Nephron (organoid): ENCODE data around the gene SETD4.

Experiments
- H3K27ac Mint-ChIP-seq, 3 experiments: 2 replicates each; pipeline ENCODE4 v1.8.0; 2020; ENCODE audit warnings: mixed read lengths in 3 of 3, mild to moderate bottlenecking in 2 of 3, moderate library complexity in 1 of 3
- H3K27me3 Mint-ChIP-seq: 2 replicates; pipeline ENCODE4 v1.8.0; 2021; ENCODE audit warnings: low read depth, mild to moderate bottlenecking, moderate library complexity, mixed read lengths
- H3K36me3 Mint-ChIP-seq: 2 replicates; pipeline ENCODE4 v1.8.0; 2020; ENCODE audit warnings: low read depth, mixed read lengths
- H3K4me1 Mint-ChIP-seq: 2 replicates; pipeline ENCODE4 v1.8.0; 2020; ENCODE audit warnings: mixed read lengths
- H3K4me3 Mint-ChIP-seq, 3 experiments: 2 replicates each; pipeline ENCODE4 v1.8.0; 2020; ENCODE audit warnings: mild to moderate bottlenecking in 3 of 3, mixed read lengths in 3 of 3, moderate library complexity in 2 of 3
- H3K9me3 Mint-ChIP-seq: 2 replicates; pipeline ENCODE4 v1.8.0; 2020; ENCODE audit warnings: mixed read lengths
- TF ChIP-seq, protein P1 (sequence below), 3 experiments: fragments of 200-600 bp; sonication (generic); IDR thresholded peaks; one replicate each; pipeline ENCODE4 v1.5.0; 2021; ENCODE audit warnings: antibody characterized with exemption in 3 of 3; ENCODE audit not compliant: unreplicated experiment in 3 of 3

Gene SETD4

DNA sequence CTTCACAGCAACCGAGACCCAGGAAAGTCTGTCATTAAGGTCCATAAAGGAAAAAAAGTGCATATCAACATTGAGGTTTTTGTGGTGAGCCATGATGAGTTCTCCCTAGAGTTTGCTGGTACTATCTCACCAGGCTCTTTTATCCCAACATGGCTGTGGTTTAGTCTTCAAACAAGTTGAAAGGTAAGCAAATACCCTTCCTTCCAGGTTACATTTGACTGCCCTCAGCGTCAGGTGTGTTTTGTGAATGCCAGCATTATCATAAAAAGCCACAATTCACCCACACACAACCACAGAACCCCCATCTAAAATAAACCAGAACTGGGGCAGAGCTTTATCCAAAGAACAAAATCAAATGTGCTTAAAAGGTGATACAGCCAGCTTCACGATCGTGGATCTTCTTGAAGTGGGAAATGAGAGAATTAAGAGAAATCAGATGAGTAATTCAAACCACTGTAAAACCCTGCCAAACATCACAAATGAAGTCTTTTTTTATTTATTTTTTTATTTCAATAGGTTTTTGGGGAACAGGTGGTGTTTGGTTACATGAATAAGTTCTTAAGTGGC lies 64.7 kb downstream of the SETD4 start:
- TF ChIP-seq, protein P1, sequence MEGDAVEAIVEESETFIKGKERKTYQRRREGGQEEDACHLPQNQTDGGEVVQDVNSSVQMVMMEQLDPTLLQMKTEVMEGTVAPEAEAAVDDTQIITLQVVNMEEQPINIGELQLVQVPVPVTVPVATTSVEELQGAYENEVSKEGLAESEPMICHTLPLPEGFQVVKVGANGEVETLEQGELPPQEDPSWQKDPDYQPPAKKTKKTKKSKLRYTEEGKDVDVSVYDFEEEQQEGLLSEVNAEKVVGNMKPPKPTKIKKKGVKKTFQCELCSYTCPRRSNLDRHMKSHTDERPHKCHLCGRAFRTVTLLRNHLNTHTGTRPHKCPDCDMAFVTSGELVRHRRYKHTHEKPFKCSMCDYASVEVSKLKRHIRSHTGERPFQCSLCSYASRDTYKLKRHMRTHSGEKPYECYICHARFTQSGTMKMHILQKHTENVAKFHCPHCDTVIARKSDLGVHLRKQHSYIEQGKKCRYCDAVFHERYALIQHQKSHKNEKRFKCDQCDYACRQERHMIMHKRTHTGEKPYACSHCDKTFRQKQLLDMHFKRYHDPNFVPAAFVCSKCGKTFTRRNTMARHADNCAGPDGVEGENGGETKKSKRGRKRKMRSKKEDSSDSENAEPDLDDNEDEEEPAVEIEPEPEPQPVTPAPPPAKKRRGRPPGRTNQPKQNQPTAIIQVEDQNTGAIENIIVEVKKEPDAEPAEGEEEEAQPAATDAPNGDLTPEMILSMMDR (IDR thresholded peaks at IDR 0.05; ENCODE audit: unreplicated experiment in 3 of 3) = no peak
- Mint-ChIP-seq H3K9me3 (peaks cover 2% of the 10 kb centered on the region), H3K27me3 (peaks cover 20% of the 10 kb centered on the region), H3K4me3 (no peak overlapping the region), H3K4me1 (peaks cover 5% of the 10 kb centered on the region), H3K36me3 (no peaks in the 10 kb centered on the region), H3K27ac (no peak overlapping the region)

DNA sequence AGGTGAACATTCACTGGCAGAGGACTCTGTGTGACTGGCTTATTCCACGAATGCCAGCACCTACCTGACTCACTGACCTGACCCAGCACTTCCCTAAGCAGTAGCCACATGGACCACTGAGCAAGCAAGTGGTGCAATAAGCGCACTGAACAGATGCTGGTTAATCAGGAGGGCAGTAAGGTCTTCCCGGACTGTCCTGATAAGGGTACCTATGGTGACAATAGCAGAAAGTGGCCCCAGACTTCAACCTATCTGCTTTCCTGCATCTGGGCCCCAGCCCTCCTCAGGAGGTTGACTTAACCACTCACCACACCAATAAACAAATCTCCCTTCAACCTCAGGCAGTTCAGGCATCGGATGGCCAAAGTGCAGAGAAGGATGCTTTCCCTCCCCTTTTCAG lies 65.7 kb downstream of the SETD4 start:
- no peak overlapping the region for H3K27ac Mint-ChIP-seq
- H3K27me3 Mint-ChIP-seq = peaks cover 27% of the 10 kb centered on the region
- H3K4me1 Mint-ChIP-seq = peaks cover 2% of the 10 kb centered on the region
- TF ChIP-seq, protein P1 (IDR thresholded peaks at IDR 0.05; ENCODE audit: unreplicated experiment in 3 of 3) = no peak
- peaks cover 2% of the 10 kb centered on the region for H3K9me3 Mint-ChIP-seq
- no peak overlapping the region for H3K4me3 Mint-ChIP-seq
- H3K36me3 Mint-ChIP-seq = no peaks in the 10 kb centered on the region

DNA sequence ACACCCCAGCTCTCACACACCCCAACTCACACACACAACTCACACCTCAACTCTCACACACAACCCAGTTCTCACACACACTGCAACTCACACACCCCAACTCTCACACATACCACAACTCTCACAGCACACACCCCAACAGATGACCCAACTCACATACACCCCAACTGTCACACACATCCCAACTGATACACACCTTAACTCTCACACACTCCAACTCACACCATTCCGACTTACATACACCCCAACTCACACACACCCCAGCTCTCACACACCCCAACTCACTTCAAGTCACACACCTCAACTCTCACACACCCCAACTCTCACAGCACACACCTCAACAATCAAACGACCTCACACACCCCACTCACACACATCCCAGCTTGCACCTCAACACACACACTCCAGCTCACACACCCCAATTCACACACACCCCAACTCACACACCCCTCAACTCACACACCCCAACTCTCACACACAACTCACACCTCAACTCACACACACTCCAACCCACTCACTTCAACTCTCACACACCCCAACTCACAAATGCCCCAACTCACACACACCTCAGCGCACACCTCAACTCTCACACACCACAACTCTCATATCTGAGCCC lies 66.3 kb downstream of the SETD4 start:
- no peak overlapping the region for H3K27ac Mint-ChIP-seq
- H3K36me3 Mint-ChIP-seq = no peaks in the 10 kb centered on the region
- H3K27me3 Mint-ChIP-seq = peaks cover 24% of the 10 kb centered on the region
- H3K4me3 Mint-ChIP-seq = no peak overlapping the region
- peaks cover 2% of the 10 kb centered on the region for H3K9me3 Mint-ChIP-seq
- TF ChIP-seq, protein P1 (IDR thresholded peaks at IDR 0.05; ENCODE audit: unreplicated experiment in 3 of 3) = no peak
- H3K4me1 Mint-ChIP-seq = peaks cover 1% of the 10 kb centered on the region

DNA sequence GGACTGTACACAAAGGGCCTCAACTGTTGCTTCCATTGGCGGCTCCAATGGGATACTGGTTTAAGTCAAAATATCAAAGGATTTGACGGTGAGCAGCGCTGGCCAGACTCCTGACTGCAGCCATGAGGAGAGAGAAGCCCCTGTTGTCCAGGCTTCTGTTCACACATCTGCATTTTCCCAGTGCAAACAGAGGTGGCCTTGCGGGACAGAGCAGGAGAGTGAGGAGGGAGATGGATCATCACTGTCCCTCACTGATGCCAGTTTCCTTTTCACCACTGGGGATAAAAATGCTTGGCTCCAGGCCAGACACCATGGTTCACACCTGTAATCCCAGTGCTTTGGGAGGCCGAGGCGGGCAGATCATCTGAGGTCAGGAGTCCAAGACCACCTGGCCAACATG lies 69.2 kb downstream of the SETD4 start:
- TF ChIP-seq, protein P1 (IDR thresholded peaks at IDR 0.05; ENCODE audit: unreplicated experiment in 3 of 3) = no peak

DNA sequence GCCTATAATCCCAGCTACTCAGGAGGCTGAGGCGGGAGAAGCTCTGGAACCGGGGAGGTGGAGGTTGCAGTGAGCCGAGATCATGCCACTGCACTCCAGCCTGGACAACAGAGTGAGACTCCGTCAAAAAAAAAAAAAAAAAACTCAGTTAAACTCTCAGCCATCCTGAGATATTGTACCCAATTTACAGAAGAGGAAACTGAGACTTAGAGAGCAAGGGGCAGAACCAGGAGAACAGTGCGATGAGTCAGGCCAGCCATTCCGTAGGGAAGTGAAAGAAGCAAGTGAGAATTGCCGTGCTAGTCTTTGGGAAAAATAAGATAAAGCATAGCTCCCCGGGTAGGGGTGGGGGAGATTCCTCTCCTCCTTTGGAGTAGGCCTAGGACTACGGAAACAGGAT lies 69.7 kb downstream of the SETD4 start:
- TF ChIP-seq, protein P1 (IDR thresholded peaks at IDR 0.05; ENCODE audit: unreplicated experiment in 3 of 3) = no peak
- Mint-ChIP-seq H3K27me3 (peaks cover 12% of the 10 kb centered on the region), H3K36me3 (no peaks in the 10 kb centered on the region), H3K9me3 (peaks cover 2% of the 10 kb centered on the region), H3K4me3 (no peak overlapping the region), H3K4me1 (peaks cover 5% of the 10 kb centered on the region), H3K27ac (no peak overlapping the region)

More for the DNA sequence above, 69.2 kb downstream of the SETD4 start:
- H3K9me3 Mint-ChIP-seq = peaks cover 2% of the 10 kb centered on the region
- no peaks in the 10 kb centered on the region for H3K36me3 Mint-ChIP-seq
- H3K4me1 Mint-ChIP-seq = peaks cover 5% of the 10 kb centered on the region
- no peak overlapping the region for H3K4me3 Mint-ChIP-seq
- peaks cover 12% of the 10 kb centered on the region for H3K27me3 Mint-ChIP-seq
- no peak overlapping the region for H3K27ac Mint-ChIP-seq
